ENCODE results near the gene ACO1. TPM values are rescaled to one million over a fixed set of nuclear protein-coding genes. Genes with fewer than 3 reads are reported as not detected.

ACO1 gene
- total RNA-seq, 2 donors from 2014 or later = 32.7 to 35.7 TPM

GRCh38 chr9:32456564-32456963 lies 72.1 kb downstream of the ACO1 start:
- intact Hi-C loops (cut with DNase I) = no loop called here
- DNase-seq (ENCODE audit: low spot score) = no peak

- intact Hi-C loops (cut with DNase I) = no loop called here
- no peak for DNase-seq (ENCODE audit: low spot score)
Observed at GRCh38 chr9:32463500-32464293, 79.3 kb downstream of the ACO1 start.

GRCh38 chr9:32468740-32469139 lies 84.3 kb downstream of the ACO1 start:
- intact Hi-C loops (cut with DNase I) = no loop called here
- no peak for DNase-seq (ENCODE audit: low spot score)

- no peak for DNase-seq (ENCODE audit: low spot score)
- intact Hi-C loops (cut with DNase I) = no loop called here
Observed at GRCh38 chr9:32472344-32472743, 87.9 kb downstream of the ACO1 start.

GRCh38 chr9:32483343-32483742 lies 98.9 kb downstream of the ACO1 start:
- no peak for DNase-seq (ENCODE audit: low spot score)
- intact Hi-C loops (cut with DNase I) = no loop called here

- DNase-seq (ENCODE audit: low spot score) = no peak
- intact Hi-C loops (cut with DNase I) = no loop called here
Observed at GRCh38 chr9:32486839-32487562, 102.6 kb downstream of the ACO1 start.

- no peak for DNase-seq (ENCODE audit: low spot score)
- intact Hi-C loops (cut with DNase I) = no loop called here
Observed at GRCh38 chr9:32487981-32488380, 103.5 kb downstream of the ACO1 start.

GRCh38 chr9:32490601-32491000 lies 106.2 kb downstream of the ACO1 start:
- intact Hi-C loops (cut with DNase I) = no loop called here
- no peak for DNase-seq (ENCODE audit: low spot score)

GRCh38 chr9:32497921-32498320 lies 113.5 kb downstream of the ACO1 start:
- intact Hi-C loops (cut with DNase I) = no loop called here
- DNase-seq (ENCODE audit: low spot score) = no peak

- intact Hi-C loops (cut with DNase I) = no loop called here
- DNase-seq (ENCODE audit: low spot score) = no peak
Observed at GRCh38 chr9:32500768-32501167, 116.3 kb downstream of the ACO1 start.

GRCh38 chr9:32501868-32502267 lies 117.4 kb downstream of the ACO1 start:
- DNase-seq (ENCODE audit: low spot score) = no peak
- intact Hi-C loops (cut with DNase I) = no loop called here

GRCh38 chr9:32502464-32502863 lies 118.0 kb downstream of the ACO1 start:
- intact Hi-C loops (cut with DNase I) = no loop called here

GRCh38 chr9:32503008-32503407 lies 118.6 kb downstream of the ACO1 start:
- intact Hi-C loops (cut with DNase I) = no loop called here
- DNase-seq (ENCODE audit: low spot score) = no peak

More at GRCh38 chr9:32502464-32502863, 118.0 kb downstream of the ACO1 start:
- DNase-seq (ENCODE audit: low spot score) = no peak

Other genes starting within 250 kb of the ACO1 start
- gene RIGI, start 141.6 kb downstream of the ACO1 start, total RNA-seq = 10 to 100 TPM in 1 of 2 donors, 1 to 10 TPM in 1; 7.7 to 12.7 TPM
- gene SMIM27, start 167.7 kb downstream of the ACO1 start, total RNA-seq = 10 to 100 TPM in 1 of 2 donors, 1 to 10 TPM in 1; 9.6 to 10.7 TPM
- gene TOPORS, start 167.9 kb downstream of the ACO1 start, total RNA-seq = 10 to 100 TPM; 11.6 to 14.1 TPM
- 10 to 100 TPM; 43.4 to 51.8 TPM for gene NDUFB6, start 188.5 kb downstream of the ACO1 start, total RNA-seq